Endothelial cell of umbilical vein (primary cell): ENCODE data around the gene PYGO2. TPM values are rescaled to one million over a fixed set of nuclear protein-coding genes. Genes with fewer than 3 reads are reported as not detected.

Source experiments
- BruUV-seq: library from RNA; stranded (reverse); fragments of 400-500 nt; replicated peaks from 2 replicates; lab custom pipeline; 2021; lab: Mats Ljungman, UMichigan
- CTCF ChIA-PET: fragments of 300-600, 350-600 bp; sonication (Branson Sonifier 250); formaldehyde crosslinking; loops from one replicate; lab custom pipeline; 2021; ENCODE audit warnings: antibody characterized with exemption, inconsistent platforms; lab: Charles Lee
- POLR2A ChIA-PET: fragments of 300-600, 350-600 bp; sonication (Branson Sonifier 250); formaldehyde crosslinking; loops from one replicate; lab custom pipeline; 2021; ENCODE audit warnings: antibody characterized with exemption, inconsistent platforms; lab: Charles Lee
- DNase-seq: peaks from one replicate; pipeline ENCODE4 v3.0.0-alpha.2; 2011; ENCODE audit warnings: low read depth, low spot score
- FAIRE-seq: peaks from 2 replicates; lab custom pipeline; 2011; peaks lifted over from hg19 to GRCh38; lab: Jason Lieb, UNC
- H2AFZ ChIP-seq: 2 replicates; pipeline ENCODE4 v1.6.0; 2012; ENCODE audit warnings: low read depth, low read length, control low read depth, inconsistent platforms
- H3K27ac ChIP-seq: 2 replicates; pipeline ENCODE4 v1.5.1; 2011; ENCODE audit warnings: low read depth, mild to moderate bottlenecking, control low read depth, low read length, moderate library complexity; ENCODE audit not compliant: insufficient read depth
- H3K27me3 ChIP-seq, 2 experiments: 2 replicates each; pipeline versions ENCODE4 v1.6.0 to v1.6.1; 2011; ENCODE audit warnings: low read length in 2 of 2, mixed read lengths in 1 of 2; ENCODE audit not compliant: control insufficient read depth in 2 of 2, insufficient read depth in 2 of 2
- H3K36me3 ChIP-seq, 2 experiments: 2 replicates in 1 of 2; 3 replicates in 1 of 2; pipeline ENCODE4 v1.5.1; 2011; ENCODE audit warnings: low read length in 2 of 2, mild to moderate bottlenecking in 1 of 2, moderate library complexity in 1 of 2; ENCODE audit not compliant: control insufficient read depth in 2 of 2, insufficient read depth in 2 of 2; ENCODE audit errors: extremely low read depth in 1 of 2
- H3K4me1 ChIP-seq: 3 replicates; pipeline ENCODE4 v1.5.1; 2011; ENCODE audit warnings: mild to moderate bottlenecking, low read length; ENCODE audit not compliant: control insufficient read depth, insufficient read depth; ENCODE audit errors: extremely low read depth
- H3K4me2 ChIP-seq: 2 replicates; pipeline ENCODE4 v1.6.1; 2011; ENCODE audit warnings: low read length, control low read depth, mixed read lengths; ENCODE audit not compliant: insufficient read depth
- H3K4me3 ChIP-seq, 3 experiments: fragments of 200-600 bp in 1 of 3; sonication (generic), shearing (Covaris generic) in 1 of 3; replicated peaks in 1 of 3; 2 replicates each; pipeline ENCODE4 v1.5.1; 2011 to 2016; ENCODE audit warnings: control low read depth in 3 of 3, low read length in 3 of 3, mild to moderate bottlenecking in 2 of 3, inconsistent platforms in 1 of 3, low read depth in 1 of 3, moderate library complexity in 1 of 3; ENCODE audit not compliant: insufficient read depth in 1 of 3
- H3K79me2 ChIP-seq: 2 replicates; pipeline ENCODE4 v1.6.0; 2012; ENCODE audit warnings: low read length, inconsistent platforms; ENCODE audit not compliant: control insufficient read depth, insufficient read depth
- H3K9ac ChIP-seq: replicated peaks from 2 replicates; pipeline ENCODE3; 2011; ENCODE audit warnings: low read length, control low read depth; ENCODE audit not compliant: insufficient read depth; ENCODE audit errors: extremely low read depth
- H3K9me1 ChIP-seq: replicated peaks from 3 replicates; pipeline ENCODE4 v1.6.0; 2011; ENCODE audit warnings: mild to moderate bottlenecking, low read length; ENCODE audit not compliant: control insufficient read depth, insufficient read depth; ENCODE audit errors: extremely low read depth
- H3K9me3 ChIP-seq: replicated peaks from 2 replicates; pipeline ENCODE4 v1.5.1; 2012; ENCODE audit warnings: low read length, inconsistent platforms; ENCODE audit not compliant: control insufficient read depth, insufficient read depth
- H4K20me1 ChIP-seq: replicated peaks from 2 replicates; pipeline ENCODE3; 2011; ENCODE audit warnings: mild to moderate bottlenecking, low read length; ENCODE audit not compliant: control insufficient read depth, insufficient read depth; ENCODE audit errors: extremely low read depth
- CTCF ChIP-seq, 2 donors: IDR thresholded peaks; 1 replicate in 1 of 2; 2 replicates in 1 of 2; pipeline ENCODE4 v1.5.1; 2011; ENCODE audit warnings: low read length in 2 of 2, mild to moderate bottlenecking in 2 of 2, moderate library complexity in 2 of 2, control low read depth in 1 of 2, inconsistent platforms in 1 of 2, low read depth in 1 of 2; ENCODE audit not compliant: insufficient read depth in 1 of 2; ENCODE audit errors: extremely low read depth in 1 of 2
- EZH2 ChIP-seq: IDR thresholded peaks from 2 replicates; pipeline ENCODE4 v1.6.1; 2012; ENCODE audit warnings: borderline replicate concordance, low read depth, mild to moderate bottlenecking, moderate library complexity, low read length, inconsistent platforms; ENCODE audit not compliant: severe bottlenecking
- FOS ChIP-seq: IDR thresholded peaks from 2 replicates; pipeline ENCODE4 v1.6.1; 2011; ENCODE audit warnings: mild to moderate bottlenecking, low read length, moderate library complexity, borderline replicate concordance; ENCODE audit not compliant: insufficient read depth
- GATA2 ChIP-seq: IDR thresholded peaks from 2 replicates; pipeline ENCODE4 v1.7.0; 2011; ENCODE audit warnings: low read depth, mild to moderate bottlenecking, moderate library complexity, mixed read lengths, low read length; ENCODE audit not compliant: insufficient read length, insufficient read depth
- JUN ChIP-seq: IDR thresholded peaks from 2 replicates; pipeline ENCODE4 v1.6.1; 2011; ENCODE audit warnings: borderline replicate concordance, low read depth; ENCODE audit not compliant: insufficient read length, insufficient read depth
- MAX ChIP-seq: IDR thresholded peaks from 2 replicates; pipeline ENCODE4 v1.6.1; 2011; ENCODE audit not compliant: insufficient read depth, insufficient read length
- MYC ChIP-seq: IDR thresholded peaks from one replicate; pipeline ENCODE4 v1.6.1; 2011; ENCODE audit warnings: mild to moderate bottlenecking, low read depth, low read length
- POLR2A ChIP-seq: IDR thresholded peaks from 2 replicates; pipeline ENCODE4 v1.6.1; 2012; ENCODE audit warnings: low read depth, mild to moderate bottlenecking, control low read depth, low read length
- POLR2AphosphoS5 ChIP-seq: IDR thresholded peaks from 2 replicates; pipeline ENCODE4 v1.6.1; 2012; ENCODE audit warnings: low read depth, mild to moderate bottlenecking, control low read depth, low read length, moderate library complexity; ENCODE audit not compliant: insufficient read depth
- dilution Hi-C: fragments of 300-500 bp; cut with MboI; formaldehyde crosslinking; loops from one replicate; pipeline ENCODE4 v1.15.0; 2019; ENCODE audit warnings: low sequenced_read_pairs; ENCODE audit not compliant: extremely low pct_ligation_motif_present
- intact Hi-C: fragments of 100-400 bp; cut with micrococcal nuclease; formaldehyde crosslinking; loops from one replicate; pipeline ENCODE4 v1.10.0; 2022
- polyA plus RNA-seq, 4 experiments: library from polyadenylated mRNA; depleted of rRNA in 3 of 4; stranded (reverse) in 3 of 4; unstranded in 1 of 4; fragments of >200 nt; gene quantifications; 2 replicates each; pipeline versions ENCODE4 v1.2.1 to v1.2.3, GENCODE V29; 2011 to 2012; ENCODE audit warnings: missing spikeins in 1 of 4
- total RNA-seq: library from RNA; stranded (reverse); gene quantifications from 2 replicates; pipeline ENCODE4 v1.2.3, GENCODE V29; 2021

The PYGO2 gene
- total and polyA plus RNA-seq, 2 donors (not counting 3 experiments of a cell fraction or from before 2014, with no cell fraction given), result 19.3 to 21.5 TPM

GRCh38 chr1:154936555-154937084 is 25.0 kb downstream of the PYGO2 start, which contains the start of gene PMVK:
PMVK (minus strand) TSS chr1:154936719; CDS start chr1:154936685, 34 bp downstream.
- intact Hi-C loops, result loop anchor here (1.0 to 2.0 kb wide), 6 partner anchors 18 to 378 kb away; partner anchors contain the start of genes CKS1B, EFNA4, UBE2Q1 and ZBTB7B
- peak; percentile 99 for FAIRE-seq
- CTCF ChIA-PET, result interaction anchor here (0.6 to 2.6 kb wide), 26 partner anchors 9 to 377 kb away, joined by 3 to 18 read pairs (median 4); partner anchors contain the start of genes ADAM15, FLAD1, LENEP and PBXIP1

More at GRCh38 chr1:154936555-154937084, 25.0 kb downstream of the PYGO2 start, which contains the start of gene PMVK:
- TF ChIP-seq FOS (no peak), POLR2AphosphoS5 (peak; percentile 45), MYC (no peak), JUN (no peak), MAX (peak; percentile 84), POLR2A (peak; percentile 73), EZH2 (no peak), GATA2 (no peak), CTCF (IDR thresholded peaks at IDR 0.05; ENCODE audit: extremely low read depth in 1 of 2, insufficient read depth in 1 of 2, low read depth in 1 of 2, low read length in 2 of 2) (peak in 1 of 2 donors; percentile 36)
- Histone ChIP-seq H3K4me3 (peak within 1 kb of the TSS; percentile 26 to 79 (median 55)), H3K36me3 (no peaks in the 10 kb centered on the region), H4K20me1 (no peaks in the 10 kb centered on the region), H3K27me3 (no peaks in the 10 kb centered on the region), H3K4me1 (peaks cover 8% of the 10 kb centered on the region), H2AFZ (peak within 1 kb of the TSS; percentile 76), H3K4me2 (peak within 1 kb of the TSS; percentile 74), H3K27ac (peak within 1 kb of the TSS; percentile 92), H3K79me2 (no peaks in the 10 kb centered on the region), H3K9ac (peak within 1 kb of the TSS; percentile 89), H3K9me3 (no peaks in the 10 kb centered on the region), H3K9me1 (no peaks in the 10 kb centered on the region)
- POLR2A ChIA-PET, result interaction anchor here (0.5 to 0.9 kb wide), 3 partner anchors 19 to 51 kb away, joined by 3 to 6 read pairs (median 3); partner anchors contain the start of gene PBXIP1
- peak; percentile 94 for DNase-seq
- dilution Hi-C loops, result no loop called here
- TSS peak; percentile 72 for BruUV-seq
